ENCODE results near the gene SMARCA1. TPM values are rescaled to one million over a fixed set of nuclear protein-coding genes. Genes with fewer than 3 reads are reported as not detected.
"Not testable (repeated sequence)": the region's sequence is repeated elsewhere in the genome, so short reads cannot be mapped to it uniquely, and the experiment has no call there.

Gene SMARCA1, protein sequence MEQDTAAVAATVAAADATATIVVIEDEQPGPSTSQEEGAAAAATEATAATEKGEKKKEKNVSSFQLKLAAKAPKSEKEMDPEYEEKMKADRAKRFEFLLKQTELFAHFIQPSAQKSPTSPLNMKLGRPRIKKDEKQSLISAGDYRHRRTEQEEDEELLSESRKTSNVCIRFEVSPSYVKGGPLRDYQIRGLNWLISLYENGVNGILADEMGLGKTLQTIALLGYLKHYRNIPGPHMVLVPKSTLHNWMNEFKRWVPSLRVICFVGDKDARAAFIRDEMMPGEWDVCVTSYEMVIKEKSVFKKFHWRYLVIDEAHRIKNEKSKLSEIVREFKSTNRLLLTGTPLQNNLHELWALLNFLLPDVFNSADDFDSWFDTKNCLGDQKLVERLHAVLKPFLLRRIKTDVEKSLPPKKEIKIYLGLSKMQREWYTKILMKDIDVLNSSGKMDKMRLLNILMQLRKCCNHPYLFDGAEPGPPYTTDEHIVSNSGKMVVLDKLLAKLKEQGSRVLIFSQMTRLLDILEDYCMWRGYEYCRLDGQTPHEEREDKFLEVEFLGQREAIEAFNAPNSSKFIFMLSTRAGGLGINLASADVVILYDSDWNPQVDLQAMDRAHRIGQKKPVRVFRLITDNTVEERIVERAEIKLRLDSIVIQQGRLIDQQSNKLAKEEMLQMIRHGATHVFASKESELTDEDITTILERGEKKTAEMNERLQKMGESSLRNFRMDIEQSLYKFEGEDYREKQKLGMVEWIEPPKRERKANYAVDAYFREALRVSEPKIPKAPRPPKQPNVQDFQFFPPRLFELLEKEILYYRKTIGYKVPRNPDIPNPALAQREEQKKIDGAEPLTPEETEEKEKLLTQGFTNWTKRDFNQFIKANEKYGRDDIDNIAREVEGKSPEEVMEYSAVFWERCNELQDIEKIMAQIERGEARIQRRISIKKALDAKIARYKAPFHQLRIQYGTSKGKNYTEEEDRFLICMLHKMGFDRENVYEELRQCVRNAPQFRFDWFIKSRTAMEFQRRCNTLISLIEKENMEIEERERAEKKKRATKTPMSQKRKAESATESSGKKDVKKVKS
- total RNA-seq, result under 1 TPM in 1 of 2 donors, not detected in 1; 0.53 TPM

- no peak for ATAC-seq (replicated peaks)
- no peak within 1 kb of the TSS for H3K27ac Mint-ChIP-seq
- H3K4me1 Mint-ChIP-seq, result no peaks in the 10 kb centered on the region
- peaks cover 6% of the 10 kb centered on the region for H3K27me3 Mint-ChIP-seq
- no peaks in the 10 kb centered on the region for H3K36me3 Mint-ChIP-seq (ENCODE audit: low read depth)
- H3K4me3 Mint-ChIP-seq, result peak within 1 kb of the TSS; percentile 67
- no peaks in the 10 kb centered on the region for H3K9me3 Mint-ChIP-seq
These were observed at the start of gene SMARCA1 for GRCh38 chrX:129523079-129523911. SMARCA1 (minus strand) TSS chrX:129523490; CDS start chrX:129523370, 120 bp downstream.

DNA sequence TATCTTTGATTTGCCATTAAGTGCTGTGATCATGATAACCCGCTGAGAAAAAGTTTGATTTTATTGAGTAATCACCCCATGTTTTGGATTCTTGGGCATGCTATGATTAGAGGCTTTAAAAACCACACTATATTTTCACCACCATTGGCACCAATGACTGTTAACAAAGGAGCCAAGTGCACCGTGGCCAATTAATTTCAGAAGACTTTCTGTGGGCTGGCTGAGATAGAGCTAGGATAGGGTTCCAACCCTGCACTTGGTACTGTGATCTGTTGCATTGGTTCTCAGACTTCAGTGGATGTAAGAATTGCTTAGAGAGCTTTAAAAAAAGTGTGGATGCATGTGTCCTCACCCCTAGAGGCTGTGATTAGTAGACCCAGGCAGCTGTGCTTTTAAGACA is 49.1 kb upstream of the SMARCA1 start:
- H3K36me3 Mint-ChIP-seq (ENCODE audit: low read depth), result peaks cover 26% of the 10 kb centered on the region
- no peak overlapping the region for H3K27ac Mint-ChIP-seq
- no peaks in the 10 kb centered on the region for H3K9me3 Mint-ChIP-seq
- H3K27me3 Mint-ChIP-seq, result no peaks in the 10 kb centered on the region
- no peak overlapping the region for H3K4me3 Mint-ChIP-seq
- ATAC-seq (replicated peaks), result no peak
- H3K4me1 Mint-ChIP-seq, result no peaks in the 10 kb centered on the region

DNA sequence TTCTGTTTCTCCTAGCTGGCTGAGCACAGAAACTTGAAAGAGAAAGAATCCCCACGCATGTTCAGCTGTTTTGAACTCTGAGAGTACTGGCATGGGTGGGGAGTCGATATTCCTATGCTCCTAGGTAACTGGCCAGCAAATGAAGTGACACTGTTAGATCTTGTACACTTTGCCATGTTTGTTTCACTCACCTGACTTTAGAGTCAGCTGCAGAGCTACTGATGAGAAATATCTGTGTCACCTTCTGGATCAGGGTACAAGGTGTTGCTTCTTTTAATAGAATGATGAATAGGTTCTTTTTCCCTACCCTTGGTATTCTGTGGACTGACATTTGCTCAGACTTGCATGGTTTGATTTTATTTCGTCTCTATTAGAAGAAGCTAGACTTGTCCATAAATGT is 45.1 kb upstream of the SMARCA1 start:
- Mint-ChIP-seq H3K4me1 (peaks cover 10% of the 10 kb centered on the region), H3K27ac (no peak overlapping the region), H3K27me3 (no peaks in the 10 kb centered on the region), H3K4me3 (no peak overlapping the region), H3K9me3 (no peaks in the 10 kb centered on the region), H3K36me3 (ENCODE audit: low read depth) (peaks cover 19% of the 10 kb centered on the region)
- no peak for ATAC-seq (replicated peaks)

- H3K9me3 Mint-ChIP-seq, result no peaks in the 10 kb centered on the region
- no peaks in the 10 kb centered on the region for H3K27me3 Mint-ChIP-seq
- H3K27ac Mint-ChIP-seq, result peak overlapping the region; percentile 74
- peaks cover 10% of the 10 kb centered on the region for H3K4me1 Mint-ChIP-seq
- H3K4me3 Mint-ChIP-seq, result no peak overlapping the region
- H3K36me3 Mint-ChIP-seq (ENCODE audit: low read depth), result peaks cover 33% of the 10 kb centered on the region
- no peak for ATAC-seq (replicated peaks)
These were observed 42.8 kb upstream of the SMARCA1 start for GRCh38 chrX:129566073-129566472.

- no peak for ATAC-seq (replicated peaks)
- H3K9me3 Mint-ChIP-seq, result no peaks in the 10 kb centered on the region
- H3K4me1 Mint-ChIP-seq, result peaks cover 10% of the 10 kb centered on the region
- H3K27ac Mint-ChIP-seq, result no peak overlapping the region
- peaks cover 32% of the 10 kb centered on the region for H3K36me3 Mint-ChIP-seq (ENCODE audit: low read depth)
- H3K4me3 Mint-ChIP-seq, result no peak overlapping the region
- H3K27me3 Mint-ChIP-seq, result no peaks in the 10 kb centered on the region
These were observed 41.9 kb upstream of the SMARCA1 start for GRCh38 chrX:129565046-129565650.

GRCh38 chrX:129564345-129564744 is 41.1 kb upstream of the SMARCA1 start:
- H3K4me3 Mint-ChIP-seq; ATAC-seq (replicated peaks); H3K27me3 Mint-ChIP-seq; H3K9me3 Mint-ChIP-seq; H3K27ac Mint-ChIP-seq: not testable (repeated sequence)
- Mint-ChIP-seq H3K4me1 (peaks cover 10% of the 10 kb centered on the region), H3K36me3 (ENCODE audit: low read depth) (peaks cover 32% of the 10 kb centered on the region)

DNA sequence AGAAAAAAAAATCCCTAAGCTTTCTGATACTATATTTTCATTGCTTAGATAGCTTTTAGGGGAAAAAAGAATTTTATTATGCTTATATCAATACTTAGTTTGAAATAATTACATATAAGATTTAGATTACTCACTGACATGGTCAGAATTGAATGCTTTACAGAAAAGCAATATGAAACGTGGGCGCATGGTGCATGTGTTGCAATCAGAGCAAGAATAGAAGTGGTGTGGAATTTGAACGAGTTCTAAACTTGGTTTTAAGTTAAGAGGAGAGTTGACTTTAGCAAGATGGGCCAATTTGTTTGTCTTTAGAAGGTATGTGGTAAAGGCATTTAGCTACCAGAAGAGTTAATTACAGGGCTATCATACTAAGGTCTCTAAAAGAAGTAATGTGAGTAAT is 38.2 kb upstream of the SMARCA1 start:
- peaks cover 10% of the 10 kb centered on the region for H3K4me1 Mint-ChIP-seq
- no peak overlapping the region for H3K27ac Mint-ChIP-seq
- no peaks in the 10 kb centered on the region for H3K27me3 Mint-ChIP-seq
- H3K4me3 Mint-ChIP-seq, result no peak overlapping the region
- no peak for ATAC-seq (replicated peaks)
- H3K36me3 Mint-ChIP-seq (ENCODE audit: low read depth), result peaks cover 24% of the 10 kb centered on the region
- no peaks in the 10 kb centered on the region for H3K9me3 Mint-ChIP-seq

GRCh38 chrX:129559783-129560182 is 36.5 kb upstream of the SMARCA1 start:
- Mint-ChIP-seq H3K4me3 (no peak overlapping the region), H3K4me1 (no peaks in the 10 kb centered on the region), H3K36me3 (ENCODE audit: low read depth) (peaks cover 24% of the 10 kb centered on the region), H3K27ac (no peak overlapping the region), H3K9me3 (no peaks in the 10 kb centered on the region), H3K27me3 (no peaks in the 10 kb centered on the region)
- ATAC-seq (replicated peaks), result no peak

DNA sequence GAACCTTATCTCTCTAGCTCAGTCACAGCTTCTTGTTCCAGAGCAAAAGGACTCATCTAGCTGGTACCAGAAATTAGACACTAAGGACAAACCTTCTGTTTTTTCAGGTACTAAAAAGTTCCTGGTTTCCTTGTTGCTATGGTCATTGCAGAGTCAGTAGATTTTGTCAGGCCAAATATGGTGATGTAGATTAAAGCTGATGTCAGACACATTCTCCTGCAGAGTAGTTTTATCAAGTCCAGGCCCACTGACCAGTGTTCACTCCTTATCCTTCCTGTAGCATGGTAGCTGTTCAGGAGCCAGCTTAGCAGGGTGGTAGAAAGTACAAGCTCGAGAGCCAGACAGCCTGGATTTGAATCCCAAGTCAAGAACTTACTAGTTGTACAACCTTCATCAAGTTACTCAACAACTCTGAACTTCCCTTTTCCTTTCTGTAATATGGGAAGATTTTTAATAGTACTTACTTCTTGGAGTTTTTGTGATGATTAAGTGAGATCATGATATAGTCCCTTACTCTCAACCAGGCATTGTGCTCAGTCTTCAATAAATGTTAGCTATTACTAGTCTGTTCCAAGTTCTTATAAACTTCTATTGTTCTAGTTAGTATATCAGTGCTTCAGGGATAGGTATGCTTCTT is 34.7 kb upstream of the SMARCA1 start:
- H3K4me3 Mint-ChIP-seq, result no peak overlapping the region

GRCh38 chrX:129556806-129557315 is 33.6 kb upstream of the SMARCA1 start:
- no peak for ATAC-seq (replicated peaks)
- H3K4me3 Mint-ChIP-seq, result no peak overlapping the region
- H3K4me1 Mint-ChIP-seq, result no peaks in the 10 kb centered on the region
- no peaks in the 10 kb centered on the region for H3K27me3 Mint-ChIP-seq
- no peak overlapping the region for H3K27ac Mint-ChIP-seq
- H3K36me3 Mint-ChIP-seq (ENCODE audit: low read depth), result peaks cover 7% of the 10 kb centered on the region
- H3K9me3 Mint-ChIP-seq, result no peaks in the 10 kb centered on the region

More for the DNA sequence above, 34.7 kb upstream of the SMARCA1 start:
- H3K36me3 Mint-ChIP-seq (ENCODE audit: low read depth), result peaks cover 18% of the 10 kb centered on the region
- no peaks in the 10 kb centered on the region for H3K27me3 Mint-ChIP-seq
- H3K9me3 Mint-ChIP-seq, result no peaks in the 10 kb centered on the region
- H3K27ac Mint-ChIP-seq, result no peak overlapping the region
- no peaks in the 10 kb centered on the region for H3K4me1 Mint-ChIP-seq
- ATAC-seq (replicated peaks), result no peak

DNA sequence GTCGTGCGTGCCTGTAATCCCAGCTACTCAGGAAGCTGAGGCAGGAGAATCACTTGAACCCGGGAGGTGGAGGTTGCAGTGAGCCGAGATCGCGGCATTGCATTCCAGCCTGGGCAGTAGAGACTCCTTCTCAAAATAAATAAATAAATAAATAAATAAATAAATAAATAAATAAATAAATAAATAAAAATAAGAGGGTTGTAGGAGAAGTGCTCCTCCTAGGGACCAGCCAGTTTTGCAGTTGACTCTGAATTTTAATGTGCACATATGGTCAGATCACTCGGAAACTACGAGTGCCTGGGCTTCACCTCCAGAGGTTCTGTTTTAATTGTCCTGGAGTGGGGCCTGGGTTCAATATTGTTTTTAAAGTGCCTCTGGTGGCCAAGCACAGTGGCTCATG is 31.5 kb upstream of the SMARCA1 start:
- H3K27ac Mint-ChIP-seq; ATAC-seq (replicated peaks); H3K4me3 Mint-ChIP-seq; H3K4me1 Mint-ChIP-seq; H3K27me3 Mint-ChIP-seq; H3K36me3 Mint-ChIP-seq (ENCODE audit: low read depth); H3K9me3 Mint-ChIP-seq: not testable (repeated sequence)

GRCh38 chrX:129553619-129554288 is 30.5 kb upstream of the SMARCA1 start:
- no peak overlapping the region for H3K4me3 Mint-ChIP-seq
- no peak overlapping the region for H3K27ac Mint-ChIP-seq
- H3K36me3 Mint-ChIP-seq (ENCODE audit: low read depth), result no peaks in the 10 kb centered on the region
- ATAC-seq (replicated peaks), result no peak
- H3K4me1 Mint-ChIP-seq, result no peaks in the 10 kb centered on the region
- no peaks in the 10 kb centered on the region for H3K27me3 Mint-ChIP-seq
- no peaks in the 10 kb centered on the region for H3K9me3 Mint-ChIP-seq

- Mint-ChIP-seq H3K4me1 (no peaks in the 10 kb centered on the region), H3K27me3 (no peaks in the 10 kb centered on the region), H3K9me3 (no peaks in the 10 kb centered on the region), H3K4me3 (no peak overlapping the region), H3K27ac (no peak overlapping the region), H3K36me3 (ENCODE audit: low read depth) (no peaks in the 10 kb centered on the region)
- no peak for ATAC-seq (replicated peaks)
These were observed 25.8 kb upstream of the SMARCA1 start for GRCh38 chrX:129549124-129549523.
